Loucy (cell line): ENCODE data around the gene UFSP1.

Experiments
- CTCF ChIP-seq: fragments of 200-600 bp; sonication (generic); conservative IDR thresholded peaks from 2 replicates; pipeline ENCODE4 v1.5.1; 2014; ENCODE audit warnings: mild to moderate bottlenecking, antibody characterized with exemption, low read length
- EZH2phosphoT487 ChIP-seq: fragments of 200-600 bp; IDR thresholded peaks from 2 replicates; pipeline ENCODE4 v1.6.1; 2018; ENCODE audit warnings: antibody characterized with exemption, mild to moderate bottlenecking, moderate library complexity, borderline replicate concordance

DNA sequence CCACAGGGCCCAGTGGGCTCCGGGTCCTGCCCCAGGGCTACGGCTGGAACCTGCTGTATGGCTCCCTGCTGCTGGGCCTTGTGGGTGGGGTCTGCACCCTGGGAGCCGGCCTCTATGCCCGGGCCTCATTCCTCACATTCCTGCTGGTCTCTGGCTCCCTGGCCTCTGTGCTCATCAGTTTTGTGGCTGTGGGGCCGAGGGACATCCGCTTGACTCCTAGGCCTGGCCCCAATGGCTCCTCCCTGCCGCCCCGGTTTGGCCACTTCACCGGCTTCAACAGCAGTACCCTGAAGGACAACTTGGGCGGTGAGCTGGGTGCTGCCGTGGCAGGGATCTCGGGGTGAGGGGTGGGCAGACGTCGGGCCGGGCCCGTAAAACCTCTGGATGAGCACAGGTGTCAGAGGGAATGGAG is 32.6 kb downstream of the UFSP1 start:
- TF ChIP-seq CTCF (no peak), EZH2phosphoT487 (no peak)
